ENCODE results near the gene HACL1. TPM values are rescaled to one million over a fixed set of nuclear protein-coding genes. Genes with fewer than 3 reads are reported as not detected.

HACL1 gene
- total RNA-seq, 2 experiments from 2014 or later = 25.8 to 29.1 TPM

- Mint-ChIP-seq H3K36me3 (ENCODE audit: low read depth) (peaks cover 28% of the 10 kb centered on the region), H3K27me3 (no peaks in the 10 kb centered on the region), H3K4me1 (peaks cover 26% of the 10 kb centered on the region), H3K9me3 (no peaks in the 10 kb centered on the region), H3K27ac (no peak overlapping the region), H3K4me3 (no peak overlapping the region)
- no peak for DNase-seq
- POLR2A ChIA-PET = no interaction called here
- CTCF ChIA-PET = interaction anchor here (0.6 kb wide), 1 partner anchor 394 kb away, joined by 3 read pairs; no protein-coding TSS in a partner anchor
Observed at GRCh38 chr3:15595955-15596354, 5.4 kb downstream of the HACL1 start.

GRCh38 chr3:15592968-15593367 is 8.4 kb downstream of the HACL1 start:
- POLR2A ChIA-PET = no interaction called here
- DNase-seq = no peak
- no peaks in the 10 kb centered on the region for H3K27me3 Mint-ChIP-seq
- peaks cover 5% of the 10 kb centered on the region for H3K4me1 Mint-ChIP-seq
- peaks cover 22% of the 10 kb centered on the region for H3K36me3 Mint-ChIP-seq (ENCODE audit: low read depth)
- CTCF ChIA-PET = no interaction called here
- H3K9me3 Mint-ChIP-seq = no peaks in the 10 kb centered on the region
- no peak overlapping the region for H3K4me3 Mint-ChIP-seq
- H3K27ac Mint-ChIP-seq = no peak overlapping the region

GRCh38 chr3:15591928-15592327 is 9.4 kb downstream of the HACL1 start:
- DNase-seq = no peak
- Mint-ChIP-seq H3K36me3 (ENCODE audit: low read depth) (peaks cover 13% of the 10 kb centered on the region), H3K4me1 (peaks cover 3% of the 10 kb centered on the region), H3K27ac (no peak overlapping the region), H3K4me3 (no peak overlapping the region), H3K9me3 (no peaks in the 10 kb centered on the region), H3K27me3 (no peaks in the 10 kb centered on the region)
- POLR2A ChIA-PET = no interaction called here
- CTCF ChIA-PET = no interaction called here

- POLR2A ChIA-PET = no interaction called here
- Mint-ChIP-seq H3K9me3 (no peaks in the 10 kb centered on the region), H3K27ac (peak overlapping the region; percentile 31), H3K27me3 (no peaks in the 10 kb centered on the region), H3K4me3 (no peak overlapping the region), H3K36me3 (ENCODE audit: low read depth) (peaks cover 14% of the 10 kb centered on the region), H3K4me1 (peaks cover 3% of the 10 kb centered on the region)
- CTCF ChIA-PET = no interaction called here
- no peak for DNase-seq
Observed at GRCh38 chr3:15591242-15591641, 10.1 kb downstream of the HACL1 start.

- no peak overlapping the region for H3K4me3 Mint-ChIP-seq
- no peak for DNase-seq
- POLR2A ChIA-PET = interaction anchor here (1.4 kb wide), 1 partner anchor 16 kb away, joined by 4 read pairs; the partner anchor contains the start of genes BTD and HACL1
- H3K27ac Mint-ChIP-seq = no peak overlapping the region
- H3K27me3 Mint-ChIP-seq = no peaks in the 10 kb centered on the region
- CTCF ChIA-PET = no interaction called here
- no peaks in the 10 kb centered on the region for H3K9me3 Mint-ChIP-seq
- H3K4me1 Mint-ChIP-seq = no peaks in the 10 kb centered on the region
- peaks cover 36% of the 10 kb centered on the region for H3K36me3 Mint-ChIP-seq (ENCODE audit: low read depth)
Observed at GRCh38 chr3:15585111-15585845, 16.1 kb downstream of the HACL1 start.

- DNase-seq = no peak
- Mint-ChIP-seq H3K27me3 (no peaks in the 10 kb centered on the region), H3K4me1 (no peaks in the 10 kb centered on the region), H3K9me3 (no peaks in the 10 kb centered on the region), H3K4me3 (no peak overlapping the region), H3K36me3 (ENCODE audit: low read depth) (peaks cover 41% of the 10 kb centered on the region), H3K27ac (no peak overlapping the region)
- ChIA-PET CTCF (no interaction called here), POLR2A (no interaction called here)
Observed at GRCh38 chr3:15581471-15582394, 19.6 kb downstream of the HACL1 start.

- Mint-ChIP-seq H3K27me3 (no peaks in the 10 kb centered on the region), H3K9me3 (no peaks in the 10 kb centered on the region), H3K27ac (no peak overlapping the region), H3K4me3 (no peak overlapping the region), H3K4me1 (no peaks in the 10 kb centered on the region), H3K36me3 (ENCODE audit: low read depth) (peaks cover 30% of the 10 kb centered on the region)
- ChIA-PET POLR2A (interaction anchor here (0.8 kb wide), 1 partner anchor 9 kb away, joined by 4 read pairs; no protein-coding TSS in a partner anchor), CTCF (no interaction called here)
- DNase-seq = no peak
Observed at GRCh38 chr3:15579051-15579450, 22.3 kb downstream of the HACL1 start.

GRCh38 chr3:15578289-15578867 is 23.0 kb downstream of the HACL1 start:
- Mint-ChIP-seq H3K27ac (no peak overlapping the region), H3K4me1 (no peaks in the 10 kb centered on the region), H3K4me3 (no peak overlapping the region), H3K36me3 (ENCODE audit: low read depth) (peaks cover 30% of the 10 kb centered on the region), H3K27me3 (no peaks in the 10 kb centered on the region), H3K9me3 (no peaks in the 10 kb centered on the region)
- POLR2A ChIA-PET = interaction anchor here (0.8 kb wide), 1 partner anchor 8 kb away, joined by 4 read pairs; no protein-coding TSS in a partner anchor
- DNase-seq = no peak
- CTCF ChIA-PET = no interaction called here

GRCh38 chr3:15576475-15576874 is 24.9 kb downstream of the HACL1 start:
- POLR2A ChIA-PET = no interaction called here
- Mint-ChIP-seq H3K9me3 (no peaks in the 10 kb centered on the region), H3K4me3 (no peak overlapping the region), H3K27me3 (no peaks in the 10 kb centered on the region), H3K4me1 (no peaks in the 10 kb centered on the region), H3K36me3 (ENCODE audit: low read depth) (peaks cover 32% of the 10 kb centered on the region), H3K27ac (no peak overlapping the region)
- CTCF ChIA-PET = no interaction called here
- DNase-seq = no peak

GRCh38 chr3:15575446-15575845 is 25.9 kb downstream of the HACL1 start:
- ChIA-PET POLR2A (no interaction called here), CTCF (no interaction called here)
- Mint-ChIP-seq H3K27me3 (no peaks in the 10 kb centered on the region), H3K9me3 (no peaks in the 10 kb centered on the region), H3K27ac (no peak overlapping the region), H3K36me3 (ENCODE audit: low read depth) (peaks cover 35% of the 10 kb centered on the region), H3K4me1 (peaks cover 1% of the 10 kb centered on the region), H3K4me3 (no peak overlapping the region)
- no peak for DNase-seq

GRCh38 chr3:15572138-15572537 is 29.2 kb downstream of the HACL1 start:
- ChIA-PET POLR2A (interaction anchor here (0.6 kb wide), 1 partner anchor 134 kb away, joined by 3 read pairs; no protein-coding TSS in a partner anchor), CTCF (interaction anchor here (0.9 to 1.0 kb wide), 2 partner anchors 17 to 167 kb away, joined by 4 to 5 read pairs; no protein-coding TSS in a partner anchor)
- Mint-ChIP-seq H3K4me1 (peaks cover 11% of the 10 kb centered on the region), H3K27me3 (no peaks in the 10 kb centered on the region), H3K36me3 (ENCODE audit: low read depth) (peaks cover 46% of the 10 kb centered on the region), H3K4me3 (no peak overlapping the region), H3K27ac (no peak overlapping the region), H3K9me3 (no peaks in the 10 kb centered on the region)
- DNase-seq = no peak

- H3K9me3 Mint-ChIP-seq = no peaks in the 10 kb centered on the region
- H3K4me3 Mint-ChIP-seq = no peak overlapping the region
- no peaks in the 10 kb centered on the region for H3K27me3 Mint-ChIP-seq
- no peak overlapping the region for H3K27ac Mint-ChIP-seq
- DNase-seq = no peak
- H3K36me3 Mint-ChIP-seq (ENCODE audit: low read depth) = peaks cover 53% of the 10 kb centered on the region
- peaks cover 7% of the 10 kb centered on the region for H3K4me1 Mint-ChIP-seq
- ChIA-PET POLR2A (no interaction called here), CTCF (no interaction called here)
Observed at GRCh38 chr3:15563190-15563589, 38.2 kb downstream of the HACL1 start.

- H3K4me1 Mint-ChIP-seq = peaks cover 8% of the 10 kb centered on the region
- DNase-seq = no peak
- ChIA-PET POLR2A (no interaction called here), CTCF (no interaction called here)
- no peak overlapping the region for H3K4me3 Mint-ChIP-seq
- H3K9me3 Mint-ChIP-seq = no peaks in the 10 kb centered on the region
- no peaks in the 10 kb centered on the region for H3K27me3 Mint-ChIP-seq
- peaks cover 47% of the 10 kb centered on the region for H3K36me3 Mint-ChIP-seq (ENCODE audit: low read depth)
- no peak overlapping the region for H3K27ac Mint-ChIP-seq
Observed at GRCh38 chr3:15562560-15562959, 38.8 kb downstream of the HACL1 start.
